H1 (cell line): Measurements from ENCODE around the gene MACROH2A1. TPM values are rescaled to one million over a fixed set of nuclear protein-coding genes. Genes with fewer than 3 reads are reported as not detected.

Experiments used
- CTCF ChIA-PET: fragments of 300-600 bp; sonication (Branson Sonifier 250); formaldehyde crosslinking; loops from one replicate; lab custom pipeline; 2021; ENCODE audit not compliant: partially characterized antibody; lab: Charles Lee
- POLR2A ChIA-PET: fragments of 300-600 bp; sonication (Branson Sonifier 250); formaldehyde crosslinking; loops from one replicate; lab custom pipeline; 2021; ENCODE audit warnings: inconsistent platforms; ENCODE audit not compliant: partially characterized antibody; lab: Charles Lee
- DNase-seq, 2 experiments: peaks; one replicate each; pipeline versions ENCODE4 v3.0.0 to v3.0.0-alpha.2; 2010 to 2022; ENCODE audit warnings: low spot score in 2 of 2, low read depth in 1 of 2, mixed read lengths in 1 of 2
- FAIRE-seq: peaks from 2 replicates; lab custom pipeline; 2011; peaks lifted over from hg19 to GRCh38; lab: Jason Lieb, UNC
- H2AFZ ChIP-seq: 2 replicates; pipeline ENCODE4 v1.8.1; 2012; ENCODE audit warnings: low read length, inconsistent platforms
- H2AK5ac ChIP-seq: 2 replicates; pipeline ENCODE4 v1.6.1; 2013; ENCODE audit warnings: low read depth, low read length
- H2BK120ac ChIP-seq: replicated peaks from 2 replicates; pipeline ENCODE3; 2013; ENCODE audit warnings: low read depth, low read length, inconsistent platforms
- H2BK12ac ChIP-seq: 2 replicates; pipeline ENCODE4 v1.6.1; 2013; ENCODE audit warnings: low read depth, low read length
- H2BK15ac ChIP-seq: 2 replicates; pipeline ENCODE4 v1.6.1; 2013; ENCODE audit warnings: low read length
- H2BK20ac ChIP-seq: 2 replicates; pipeline ENCODE4 v1.6.1; 2013; ENCODE audit warnings: low read length
- H2BK5ac ChIP-seq: 2 replicates; pipeline ENCODE4 v1.6.1; 2013; ENCODE audit warnings: low read depth, low read length
- H3K14ac ChIP-seq: 2 replicates; pipeline ENCODE4 v1.6.1; 2013; ENCODE audit warnings: inconsistent platforms; ENCODE audit not compliant: insufficient read length
- H3K18ac ChIP-seq: 2 replicates; pipeline ENCODE4 v1.6.1; 2013; ENCODE audit warnings: low read length; ENCODE audit errors: extremely low read depth
- H3K23ac ChIP-seq: 2 replicates; pipeline ENCODE4 v1.6.1; 2013; ENCODE audit warnings: inconsistent platforms; ENCODE audit not compliant: insufficient read length
- H3K23me2 ChIP-seq: 2 replicates; pipeline ENCODE4 v1.6.1; 2013; ENCODE audit warnings: low read depth, low read length
- H3K27ac ChIP-seq: 2 replicates; pipeline ENCODE4 v1.6.1; 2011; ENCODE audit warnings: low read depth, low read length, inconsistent platforms
- H3K27me3 ChIP-seq, 4 experiments: replicated peaks in 1 of 4; 1 replicate in 1 of 4; 2 replicates in 3 of 4; pipeline versions ENCODE4 v1.6.1 to v1.8.1; 2011 to 2013; ENCODE audit warnings: low read length in 3 of 4, mild to moderate bottlenecking in 3 of 4, inconsistent platforms in 2 of 4, mixed read lengths in 2 of 4, moderate library complexity in 1 of 4; ENCODE audit not compliant: control insufficient read depth in 3 of 4, insufficient read depth in 3 of 4; ENCODE audit errors: extremely low read depth in 1 of 4
- H3K36me3 ChIP-seq, 4 experiments: 2 replicates each; pipeline versions ENCODE4 v1.6.1 to v1.8.1; 2011 to 2013; ENCODE audit warnings: mild to moderate bottlenecking in 4 of 4, low read length in 3 of 4, moderate library complexity in 2 of 4, control low read depth in 1 of 4, inconsistent platforms in 1 of 4; ENCODE audit not compliant: insufficient read depth in 4 of 4, control insufficient read depth in 2 of 4
- H3K4ac ChIP-seq: replicated peaks from 2 replicates; pipeline ENCODE3; 2013; ENCODE audit warnings: low read length, low read depth, mixed read lengths, inconsistent platforms; ENCODE audit not compliant: insufficient read length
- H3K4me1 ChIP-seq, 4 experiments: replicated peaks in 1 of 4; 1 replicate in 1 of 4; 2 replicates in 3 of 4; pipeline versions ENCODE4 v1.6.1 to v1.8.1; 2011 to 2013; ENCODE audit warnings: low read length in 3 of 4, inconsistent platforms in 2 of 4, mixed read lengths in 1 of 4; ENCODE audit not compliant: insufficient read depth in 4 of 4, control insufficient read depth in 3 of 4
- H3K4me2 ChIP-seq, 2 experiments: 2 replicates each; pipeline versions ENCODE4 v1.6.1 to v1.8.1; 2011 to 2013; ENCODE audit warnings: low read depth in 2 of 2, low read length in 2 of 2, control low read depth in 1 of 2, inconsistent platforms in 1 of 2, mild to moderate bottlenecking in 1 of 2; ENCODE audit not compliant: insufficient read depth in 1 of 2
- H3K4me3 ChIP-seq, 4 experiments: fragments of 200-600, 300-600 bp in 1 of 4; sonication (generic), shearing (Covaris generic), sonication (Bioruptor Twin) in 1 of 4; 2 replicates each; pipeline versions ENCODE4 v1.5.1 to v1.8.1; 2011 to 2016; ENCODE audit warnings: low read length in 4 of 4, low read depth in 3 of 4, control low read depth in 2 of 4, inconsistent platforms in 2 of 4, mild to moderate bottlenecking in 2 of 4, mixed read lengths in 1 of 4, moderate library complexity in 1 of 4; ENCODE audit not compliant: insufficient read depth in 2 of 4; ENCODE audit errors: extremely low read depth in 1 of 4
- H3K56ac ChIP-seq: replicated peaks from 2 replicates; pipeline ENCODE3; 2013; ENCODE audit warnings: low read depth, mild to moderate bottlenecking, mixed read lengths, low read length, inconsistent platforms; ENCODE audit not compliant: insufficient read length
- H3K79me1 ChIP-seq: 2 replicates; pipeline ENCODE4 v1.6.1; 2013; ENCODE audit warnings: low read depth, low read length, control low read depth
- H3K79me2 ChIP-seq, 2 experiments: 2 replicates each; pipeline versions ENCODE4 v1.6.1 to v1.8.1; 2012 to 2013; ENCODE audit warnings: low read length in 2 of 2, mild to moderate bottlenecking in 2 of 2, inconsistent platforms in 1 of 2; ENCODE audit not compliant: insufficient read depth in 2 of 2, control insufficient read depth in 1 of 2
- H3K9ac ChIP-seq, 4 experiments: replicated peaks in 1 of 4; 1 replicate in 1 of 4; 2 replicates in 3 of 4; pipeline versions ENCODE4 v1.6.1 to v1.8.1; 2011 to 2013; ENCODE audit warnings: low read depth in 3 of 4, low read length in 3 of 4, control low read depth in 2 of 4, mild to moderate bottlenecking in 2 of 4, moderate library complexity in 2 of 4, inconsistent platforms in 1 of 4; ENCODE audit errors: extremely low read depth in 1 of 4
- H3K9me3 ChIP-seq, 2 experiments: 2 replicates each; pipeline versions ENCODE4 v1.6.1 to v1.8.1; 2012 to 2013; ENCODE audit warnings: mild to moderate bottlenecking in 2 of 2, moderate library complexity in 2 of 2, control low read depth in 1 of 2, inconsistent platforms in 1 of 2, low read depth in 1 of 2, low read length in 1 of 2, mixed read lengths in 1 of 2; ENCODE audit not compliant: insufficient read depth in 2 of 2
- H4K20me1 ChIP-seq, 2 experiments: replicated peaks in 1 of 2; 2 replicates each; pipeline versions ENCODE3 to v1.8.1; 2011 to 2013; ENCODE audit warnings: inconsistent platforms in 2 of 2, low read length in 2 of 2, mild to moderate bottlenecking in 1 of 2; ENCODE audit not compliant: insufficient read depth in 2 of 2, control insufficient read depth in 1 of 2
- H4K5ac ChIP-seq: 2 replicates; pipeline ENCODE4 v1.6.1; 2013; ENCODE audit warnings: low read length, low read depth, mixed read lengths, inconsistent platforms; ENCODE audit not compliant: insufficient read length
- H4K8ac ChIP-seq: 2 replicates; pipeline ENCODE4 v1.8.0; 2013; ENCODE audit warnings: mild to moderate bottlenecking, moderate library complexity, low read length, inconsistent platforms; ENCODE audit not compliant: insufficient read depth; ENCODE audit errors: extremely low read depth
- H4K91ac ChIP-seq: replicated peaks from 2 replicates; pipeline ENCODE3; 2013; ENCODE audit warnings: low read length, mixed read lengths, inconsistent platforms; ENCODE audit not compliant: insufficient read length
- EZH2 ChIP-seq: fragments of 200-600 bp; sonication (generic); IDR thresholded peaks from 2 replicates; pipeline ENCODE4 v1.7.1; 2012; ENCODE audit warnings: low read depth, mild to moderate bottlenecking, moderate library complexity, low read length, inconsistent platforms; ENCODE audit not compliant: severe bottlenecking
- NRF1 ChIP-seq: IDR thresholded peaks from 2 replicates; pipeline ENCODE4 v1.6.1; 2011; ENCODE audit warnings: mild to moderate bottlenecking, low read depth, low read length, improper control_type of control experiment
- WGBS, 2 experiments: shearing (Covaris generic) in 1 of 2; methylation state at CpG; one replicate each; pipeline versions ENCODE4 v1.1.6 to v1.1.7; 2013 to 2015; ENCODE audit warnings: low lambda C conversion rate in 2 of 2, mixed read lengths in 2 of 2, inconsistent platforms in 1 of 2, low coverage in 1 of 2, missing lambda C conversion rate in 1 of 2; ENCODE audit not compliant: insufficient replicate concordance in 2 of 2, insufficient coverage in 1 of 2, insufficient read length in 1 of 2; ENCODE audit errors: extremely low coverage in 1 of 2, missing lambda C conversion rate in 1 of 2; 5-methylcytosine and 5-hydroxymethylcytosine counted together
- polyA plus RNA-seq, 7 experiments: library from polyadenylated mRNA; depleted of rRNA in 3 of 7; stranded (reverse) in 5 of 7; unstranded in 2 of 7; fragments of >200 nt in 5 of 7; fragments of 200-250 nt in 2 of 7; gene quantifications; 1 replicate in 5 of 7; 2 replicates in 1 of 7; 4 replicates in 1 of 7; pipeline versions ENCODE4 v1.2.1 to v1.2.3, GENCODE V29; 2011 to 2013; ENCODE audit warnings: missing spikeins in 2 of 7, mixed read lengths in 2 of 7
- total RNA-seq: library from RNA; stranded (reverse); fragmentation: NEBNext Ultra II Directional; extraction: Animal tissue kit (Norgen Biotek cat#: 25700); gene quantifications from 2 replicates; pipeline ENCODE4 v1.2.1, GENCODE V29; 2021

Gene MACROH2A1
- total and polyA plus RNA-seq, 2 of the 8 experiments (the other 6 are each of a cell fraction or from before 2014, with no cell fraction given) = 60.0 to 92.3 TPM

- Histone ChIP-seq H3K9ac (no peak overlapping the region), H2AFZ (no peak overlapping the region)
Observed at GRCh38 chr5:135400866-135401265, 1.8 kb upstream of the MACROH2A1 start.

More at GRCh38 chr5:135400866-135401265, 1.8 kb upstream of the MACROH2A1 start:
- Histone ChIP-seq H3K27me3 (peaks cover 6 to 35% (median 31%) of the 10 kb centered on the region in 4 experiments), H4K8ac (no peak overlapping the region), H3K4me1 (peaks cover 7 to 24% (median 12%) of the 10 kb centered on the region in 4 experiments), H3K14ac (no peak overlapping the region), H3K4me2 (peak overlapping the region; percentile 69 to 95), H3K23me2 (peaks cover 14% of the 10 kb centered on the region), H2BK120ac (no peak overlapping the region), H3K27ac (no peak overlapping the region), H3K9me3 (no peaks in the 10 kb centered on the region; a peak in 1 of 4 replicates), H2BK5ac (no peak overlapping the region), H3K56ac (no peak overlapping the region), H2AK5ac (no peak overlapping the region), H3K79me2 (peaks cover 0 to 18% of the 10 kb centered on the region in 2 experiments; a peak in 2 of 4 replicates), H4K20me1 (peaks cover 7 to 15% of the 10 kb centered on the region in 2 experiments), H3K18ac (no peak overlapping the region), H2BK20ac (no peak overlapping the region), H2BK12ac (no peak overlapping the region), H3K79me1 (no peaks in the 10 kb centered on the region), H3K23ac (no peak overlapping the region), H4K5ac (no peak overlapping the region), H3K4ac (no peak overlapping the region), H4K91ac (no peak overlapping the region), H3K4me3 (peak overlapping the region in 3 of 4 experiments; percentile 29 to 82 (median 32); a peak in 4 of 8 replicates), H2BK15ac (no peak overlapping the region), H3K36me3 (no peaks in the 10 kb centered on the region)
- WGBS, 2 experiments = 11% methylated on average over 5 of the region's 5 CpGs; no CpG with 5 or more reads in 1 of the 2 experiments
- no peak for FAIRE-seq
- ChIA-PET POLR2A (interaction anchor here (1.3 kb wide), 1 partner anchor 25 kb away, joined by 3 read pairs; no protein-coding TSS in a partner anchor), CTCF (interaction anchor here (1.4 to 4.2 kb wide), 2 partner anchors 25 to 34 kb away, joined by 4 to 32 read pairs; no protein-coding TSS in a partner anchor)
- no peak for DNase-seq
- TF ChIP-seq NRF1 (no peak), EZH2 (peak; percentile 27)
